Fibroblast of pulmonary artery (primary cell): ENCODE measurements around the gene GREB1L.
"Not testable (repeated sequence)": the region's sequence is repeated elsewhere in the genome, so short reads cannot be mapped to it uniquely, and the experiment has no call there.

Experiments used
- DNase-seq: peaks from one replicate; pipeline ENCODE4 v3.0.0-alpha.2; 2010; ENCODE audit warnings: low read depth
- H3K4me3 ChIP-seq: replicated peaks from 2 replicates; pipeline ENCODE4 v1.5.1; 2011; ENCODE audit warnings: low read depth, mild to moderate bottlenecking, control low read depth, low read length, moderate library complexity
- TF ChIP-seq, protein P1 (sequence below): IDR thresholded peaks from 2 replicates; pipeline ENCODE4 v1.5.1; 2011; ENCODE audit warnings: mild to moderate bottlenecking, control low read depth, low read length, inconsistent platforms; ENCODE audit errors: missing control alignments

Gene GREB1L

GRCh38 chr18:21205695-21206094 is 36.3 kb upstream of the GREB1L start:
- no peak for DNase-seq
- TF ChIP-seq, protein P1, sequence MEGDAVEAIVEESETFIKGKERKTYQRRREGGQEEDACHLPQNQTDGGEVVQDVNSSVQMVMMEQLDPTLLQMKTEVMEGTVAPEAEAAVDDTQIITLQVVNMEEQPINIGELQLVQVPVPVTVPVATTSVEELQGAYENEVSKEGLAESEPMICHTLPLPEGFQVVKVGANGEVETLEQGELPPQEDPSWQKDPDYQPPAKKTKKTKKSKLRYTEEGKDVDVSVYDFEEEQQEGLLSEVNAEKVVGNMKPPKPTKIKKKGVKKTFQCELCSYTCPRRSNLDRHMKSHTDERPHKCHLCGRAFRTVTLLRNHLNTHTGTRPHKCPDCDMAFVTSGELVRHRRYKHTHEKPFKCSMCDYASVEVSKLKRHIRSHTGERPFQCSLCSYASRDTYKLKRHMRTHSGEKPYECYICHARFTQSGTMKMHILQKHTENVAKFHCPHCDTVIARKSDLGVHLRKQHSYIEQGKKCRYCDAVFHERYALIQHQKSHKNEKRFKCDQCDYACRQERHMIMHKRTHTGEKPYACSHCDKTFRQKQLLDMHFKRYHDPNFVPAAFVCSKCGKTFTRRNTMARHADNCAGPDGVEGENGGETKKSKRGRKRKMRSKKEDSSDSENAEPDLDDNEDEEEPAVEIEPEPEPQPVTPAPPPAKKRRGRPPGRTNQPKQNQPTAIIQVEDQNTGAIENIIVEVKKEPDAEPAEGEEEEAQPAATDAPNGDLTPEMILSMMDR = no peak
- H3K4me3 ChIP-seq = no peak overlapping the region

- no peak for DNase-seq
- H3K4me3 ChIP-seq = no peak overlapping the region
- TF ChIP-seq, protein P1 = no peak
These were observed 31.8 kb upstream of the GREB1L start for GRCh38 chr18:21210278-21210677.

- no peak overlapping the region for H3K4me3 ChIP-seq
- TF ChIP-seq, protein P1 = no peak
- DNase-seq = no peak
These were observed 31.2 kb upstream of the GREB1L start for GRCh38 chr18:21210784-21211183.

DNA sequence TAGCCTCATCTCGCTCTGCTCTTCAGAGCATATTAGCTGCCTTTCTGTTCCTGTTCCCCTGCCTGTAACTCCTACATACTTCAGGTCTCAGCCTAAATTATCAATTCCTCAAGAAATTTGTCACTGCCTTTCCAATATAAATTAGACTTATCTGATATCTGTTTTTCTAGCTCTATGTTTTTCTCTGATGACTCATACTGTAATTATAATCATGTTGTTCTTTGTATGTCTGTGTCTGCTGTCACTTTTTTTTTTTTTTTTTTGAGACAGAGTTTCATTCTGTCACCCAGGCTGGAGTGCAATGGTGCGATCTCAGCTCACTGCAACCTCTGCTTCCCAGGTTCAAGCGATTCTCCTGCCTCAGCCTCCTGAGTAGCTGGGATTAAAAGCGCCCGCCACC is 27.6 kb upstream of the GREB1L start:
- H3K4me3 ChIP-seq, DNase-seq: not testable (repeated sequence)

- no peak overlapping the region for H3K4me3 ChIP-seq
- DNase-seq = no peak
- TF ChIP-seq, protein P1 = no peak
These were observed 26.5 kb upstream of the GREB1L start for GRCh38 chr18:21215490-21215889.

GRCh38 chr18:21218862-21219261 is 23.2 kb upstream of the GREB1L start:
- TF ChIP-seq, protein P1 = no peak
- DNase-seq = no peak
- no peak overlapping the region for H3K4me3 ChIP-seq

GRCh38 chr18:21230436-21230835 is 11.6 kb upstream of the GREB1L start:
- H3K4me3 ChIP-seq = no peak overlapping the region
- TF ChIP-seq, protein P1 = no peak
- no peak for DNase-seq
